ENCODE measurements around the gene MAP4K1.
A peak's percentile ranks its signal among the peaks of the same experiment; 100 is the strongest.
"Not testable (repeated sequence)": the region's sequence is repeated elsewhere in the genome, so short reads cannot be mapped to it uniquely, and the experiment has no call there.

MAP4K1 gene

GRCh38 chr19:38619361-38620174, 1.8 kb upstream of the MAP4K1 start:
- DNase-seq: peak in 1 of 2 donors; percentile 9

DNA sequence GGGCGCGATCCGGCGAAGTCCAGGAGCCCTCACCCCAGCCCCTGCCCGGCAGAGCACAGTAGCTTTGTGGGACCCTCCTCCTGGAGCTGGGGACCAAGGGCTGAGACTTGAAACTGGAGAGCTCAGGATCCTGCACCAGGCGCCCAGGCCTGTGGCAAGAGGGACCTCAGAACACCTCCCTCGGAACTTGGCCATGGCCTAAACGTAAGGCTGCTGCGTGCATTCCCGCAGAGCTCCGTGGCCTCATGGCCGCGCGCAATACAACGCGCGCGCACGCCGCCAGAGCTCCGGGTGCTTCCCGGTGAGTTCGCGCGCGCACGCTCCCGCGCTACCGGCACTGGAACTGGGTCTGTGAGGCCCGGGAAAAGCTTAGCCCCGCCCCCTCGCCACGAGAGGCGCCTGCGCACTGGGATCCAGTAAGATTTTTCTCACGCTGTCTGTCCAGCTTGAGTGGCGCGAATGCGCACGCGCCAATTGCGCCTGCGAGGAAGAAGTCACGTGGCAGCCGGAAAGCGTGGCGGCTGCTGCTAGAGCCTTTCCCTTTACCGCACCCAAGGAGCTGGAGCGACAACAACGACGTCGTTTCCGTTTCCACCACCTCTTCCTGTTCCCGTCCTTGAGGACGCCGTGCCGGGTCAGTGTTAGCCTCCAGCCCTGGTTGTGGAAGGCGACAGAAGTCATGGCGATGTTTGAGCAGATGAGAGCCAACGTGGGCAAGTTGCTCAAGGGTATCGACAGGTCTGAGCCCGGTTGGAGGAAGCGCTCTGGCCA, 1.0 kb upstream of the MAP4K1 start, which contains the start of gene EIF3K:
Gene EIF3K, plus strand, starts transcription at position 599 of the 771 bp plus-strand sequence. Its CDS starts 81 bp downstream, at position 680.
- peak; percentile 98 to 99 for DNase-seq

DNA sequence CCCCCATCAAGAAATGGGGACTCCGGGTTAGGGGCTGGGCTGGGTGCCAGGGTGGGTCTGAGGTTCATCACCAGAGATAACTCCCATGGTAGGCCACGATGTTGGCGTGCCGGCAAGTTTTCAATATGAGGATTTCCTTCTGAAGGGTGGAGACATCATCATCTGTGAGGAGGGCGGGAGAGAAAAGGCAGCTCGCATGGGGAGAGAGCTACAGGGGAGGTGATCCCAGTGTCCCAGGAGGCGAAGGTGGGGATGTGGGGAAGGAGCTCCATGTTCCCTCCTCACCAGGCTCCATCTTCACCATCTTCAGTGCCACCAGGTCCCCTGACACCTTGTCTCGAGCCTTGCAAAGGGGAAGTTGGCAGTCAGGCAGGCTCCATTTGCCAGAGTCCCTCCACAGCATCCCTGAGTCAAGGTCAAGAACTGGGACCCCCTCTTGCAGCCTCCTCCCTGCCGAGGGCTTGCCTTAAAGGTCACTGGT, 430 bp downstream of the MAP4K1 start:
- no peak for DNase-seq

- no peak for DNase-seq
These were observed 1.5 kb downstream of the MAP4K1 start for GRCh38 chr19:38616265-38616664.

GRCh38 chr19:38615007-38615581, 2.7 kb downstream of the MAP4K1 start:
- DNase-seq: no peak

GRCh38 chr19:38614289-38614688, 3.5 kb downstream of the MAP4K1 start:
- no peak for DNase-seq

DNA sequence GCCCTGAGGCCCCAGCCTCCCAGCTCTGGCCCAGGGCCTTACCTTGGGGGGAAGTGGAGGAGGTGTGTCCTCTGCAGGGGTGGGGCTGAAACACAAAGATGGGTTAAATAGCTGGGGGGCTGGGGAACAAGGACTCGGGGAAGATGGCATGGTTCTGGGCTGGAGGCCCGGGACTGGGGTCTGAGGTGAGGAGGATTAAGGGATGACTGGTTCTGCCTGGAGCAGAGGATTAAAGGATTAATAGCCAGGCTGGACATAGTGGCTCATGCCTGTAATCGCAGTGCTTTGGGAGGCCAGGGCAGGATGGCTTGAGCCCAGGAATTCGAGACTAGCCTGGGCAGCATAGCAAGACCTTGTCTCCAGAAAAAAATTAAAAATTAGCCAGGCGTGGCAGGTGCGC, 11.6 kb downstream of the MAP4K1 start:
- no peak for DNase-seq

- DNase-seq: not testable (repeated sequence)
These were observed 14.9 kb downstream of the MAP4K1 start for GRCh38 chr19:38602856-38603255.

DNA sequence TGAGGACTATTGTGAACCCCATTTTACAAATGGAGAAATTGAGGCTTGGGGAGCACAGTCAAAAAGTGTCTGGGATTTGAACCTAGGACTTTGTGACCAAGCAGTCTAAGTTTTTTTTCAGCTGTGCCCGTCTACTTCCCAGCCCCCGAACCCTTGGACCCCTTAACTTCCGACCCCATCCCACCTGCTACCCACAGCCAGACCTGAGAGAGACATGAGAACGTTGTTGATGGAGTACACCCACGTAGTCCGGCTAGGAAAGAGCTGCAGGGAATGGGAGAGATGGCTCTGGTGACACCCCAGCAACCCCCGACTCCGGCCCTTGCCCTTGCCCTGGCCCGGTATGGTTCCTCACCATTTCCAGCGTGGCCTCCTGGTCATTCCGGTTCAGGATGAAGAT, 18.0 kb downstream of the MAP4K1 start:
- DNase-seq: no peak

DNA sequence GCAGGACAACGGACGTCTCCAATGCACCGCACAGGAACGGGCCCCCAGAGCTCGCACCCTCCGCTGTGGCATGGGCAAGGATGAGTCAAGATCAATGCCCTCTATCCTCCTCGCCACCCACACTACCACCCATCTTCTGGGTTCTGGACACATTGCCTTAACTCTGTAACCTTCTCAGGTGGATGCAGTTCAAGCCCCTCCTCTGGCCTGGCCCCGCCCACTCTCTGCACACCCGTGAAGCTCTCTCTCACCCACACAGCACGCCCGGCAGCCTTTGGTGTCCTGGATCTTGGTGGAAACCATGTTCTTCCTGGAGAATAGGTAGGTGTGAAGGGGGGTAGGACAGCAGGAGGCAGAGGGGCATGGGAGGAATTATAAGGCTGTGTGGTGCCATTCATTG, 20.7 kb downstream of the MAP4K1 start:
- DNase-seq: no peak

- no peak for DNase-seq
These were observed 21.4 kb downstream of the MAP4K1 start for GRCh38 chr19:38596057-38596981.

GRCh38 chr19:38592940-38593339, 24.8 kb downstream of the MAP4K1 start:
- DNase-seq: no peak

GRCh38 chr19:38588041-38588440, 29.7 kb downstream of the MAP4K1 start:
- no peak for DNase-seq

DNA sequence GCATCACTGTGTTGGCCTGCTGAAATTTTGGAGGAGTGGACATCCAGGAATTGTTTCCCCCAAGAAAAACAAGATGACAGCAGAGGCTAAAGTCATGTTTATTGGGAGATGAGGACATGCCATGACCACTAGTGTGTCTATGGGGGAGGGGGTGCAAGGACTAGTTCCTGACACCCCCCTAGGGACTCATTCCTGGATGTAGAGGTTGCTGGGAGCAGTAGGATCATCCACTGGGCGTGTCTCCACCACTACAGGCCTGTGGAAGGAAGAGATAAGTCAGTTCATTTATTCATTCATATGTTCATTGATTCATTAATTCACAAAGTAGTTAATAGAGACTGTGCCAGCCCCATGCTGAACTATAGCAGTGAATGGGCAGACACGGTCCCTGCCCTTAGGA, 30.2 kb downstream of the MAP4K1 start:
- DNase-seq: no peak

DNA sequence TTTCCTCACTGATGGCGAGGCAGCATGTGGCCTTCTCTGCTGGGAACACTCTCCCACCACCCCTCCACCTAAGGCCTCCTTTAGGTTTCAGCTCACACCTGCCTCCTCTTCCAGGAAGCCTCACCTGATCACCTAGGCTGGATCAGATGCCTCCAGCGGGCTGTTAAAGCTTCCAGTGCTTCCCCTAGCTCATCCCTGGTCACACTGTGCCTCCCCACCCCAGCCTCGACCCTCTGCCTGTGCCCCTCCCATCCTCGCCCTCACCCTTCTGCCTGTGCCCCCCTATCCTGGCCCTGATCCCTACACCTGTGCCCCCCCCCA, 33.8 kb downstream of the MAP4K1 start:
- DNase-seq: no peak

- DNase-seq: peak; percentile 2 to 10
These were observed 34.4 kb downstream of the MAP4K1 start for GRCh38 chr19:38583219-38583984.

DNA sequence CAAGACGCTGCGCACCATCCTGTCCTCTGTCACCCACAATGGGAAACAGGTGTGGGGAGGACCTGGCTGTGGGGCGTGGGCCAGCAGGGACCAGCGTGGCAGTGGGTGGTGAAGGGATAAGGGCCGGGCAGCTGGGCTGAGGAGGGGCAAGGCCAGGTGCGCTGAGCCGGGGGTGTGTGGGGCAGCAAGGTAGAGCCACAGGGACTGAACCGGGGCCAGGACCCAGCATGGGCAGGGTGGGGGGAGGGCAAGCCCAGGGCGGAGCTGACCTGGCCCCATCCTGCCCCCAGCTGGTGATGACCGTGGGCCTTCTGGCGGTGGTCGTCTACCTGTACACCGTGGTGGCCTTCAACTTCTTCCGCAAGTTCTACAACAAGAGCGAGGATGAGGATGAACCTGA, 37.7 kb downstream of the MAP4K1 start:
- no peak for DNase-seq

- DNase-seq: not testable (repeated sequence)
These were observed 38.4 kb downstream of the MAP4K1 start for GRCh38 chr19:38579304-38579703.

- no peak for DNase-seq
These were observed 39.9 kb downstream of the MAP4K1 start for GRCh38 chr19:38577826-38578225.

DNA sequence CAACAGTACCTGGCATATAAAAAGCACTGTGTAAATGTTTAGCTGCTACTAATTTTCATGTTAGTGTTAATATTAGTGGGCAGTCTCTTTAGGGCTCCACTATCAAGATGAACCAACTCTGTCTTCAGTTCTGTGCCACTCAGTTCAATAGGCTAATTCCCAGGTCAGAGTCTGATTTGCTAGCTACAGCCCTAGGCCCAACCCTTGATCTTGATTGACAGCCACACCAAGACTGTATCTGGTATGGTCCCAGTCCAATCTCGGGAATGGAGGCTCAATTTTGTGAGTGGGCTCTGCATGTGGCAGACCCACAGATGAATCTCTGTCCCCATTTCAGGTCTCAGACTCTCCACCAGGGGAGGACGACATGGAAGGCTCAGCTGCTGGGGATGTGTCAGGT, 46.1 kb downstream of the MAP4K1 start:
- DNase-seq: no peak

DNA sequence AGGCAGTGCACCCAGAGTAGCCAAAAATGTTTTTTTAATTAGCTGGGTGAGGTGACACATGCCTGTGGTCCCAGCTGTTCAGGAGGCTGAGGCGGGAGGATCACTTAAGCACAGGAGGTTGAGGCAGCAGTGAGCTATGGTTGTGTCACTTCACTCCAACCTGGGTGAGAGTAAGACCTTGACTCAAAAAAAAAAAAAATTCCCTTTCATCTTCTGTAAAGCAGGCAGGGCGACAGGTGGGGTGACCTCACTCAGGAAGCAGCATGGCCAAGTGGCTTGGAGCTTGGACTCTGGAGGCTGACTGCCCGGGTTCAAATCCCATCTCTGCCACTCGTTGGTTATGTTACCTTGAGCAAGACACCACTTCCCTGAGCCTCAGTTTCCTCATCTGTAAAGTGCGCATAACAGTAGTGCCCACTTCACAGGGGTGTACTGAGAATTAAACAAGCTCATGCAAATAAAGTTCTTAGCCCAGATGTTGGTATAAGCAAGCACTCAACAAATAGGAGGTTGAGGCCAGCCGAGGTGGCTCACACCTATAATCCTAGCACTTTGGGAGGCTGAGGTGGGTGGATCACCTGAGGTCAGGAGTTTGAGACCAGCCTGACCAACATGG, 48.3 kb downstream of the MAP4K1 start:
- no peak for DNase-seq
